B cell (primary cell): ENCODE results near the gene SAPCD2. TPM values are rescaled to one million over a fixed set of nuclear protein-coding genes. Genes with fewer than 3 reads are reported as not detected.

Experiments
- ATAC-seq: fragments of 200-7000 bp; cut with Tn5 transposase; one replicate; pipeline ENCODE4 v1.10.0; 2021; ENCODE audit warnings: low read depth, mild to moderate bottlenecking, moderate number of reproducible peaks, moderate library complexity
- CTCF ChIA-PET: fragments of 350-600 bp; sonication (Branson Sonifier 250); formaldehyde crosslinking; loops from one replicate; lab custom pipeline; 2021; ENCODE audit warnings: antibody characterized with exemption, inconsistent platforms; lab: Charles Lee
- POLR2A ChIA-PET: fragments of 350-600 bp; sonication (Branson Sonifier 250); formaldehyde crosslinking; loops from one replicate; lab custom pipeline; 2021; ENCODE audit warnings: antibody characterized with exemption; lab: Charles Lee
- DNase-seq: peaks from one replicate; pipeline ENCODE4 v3.0.0; 2013
- H2AFZ ChIP-seq: 2 replicates; pipeline ENCODE4 v1.6.1; 2012; ENCODE audit warnings: mild to moderate bottlenecking, low read depth, low read length; ENCODE audit not compliant: insufficient read depth, poor library complexity, severe bottlenecking
- H3K27ac ChIP-seq, 2 donors: 1 replicate in 1 of 2; 2 replicates in 1 of 2; pipeline ENCODE4 v1.5.1; 2012 to 2013; ENCODE audit warnings: low read length in 2 of 2, mild to moderate bottlenecking in 2 of 2, moderate library complexity in 1 of 2
- H3K27me3 ChIP-seq, 4 experiments: fragments of 200-600 bp in 1 of 4; sonication (generic) in 1 of 4; replicated peaks in 1 of 4; 1 replicate in 2 of 4; 2 replicates in 2 of 4; pipeline versions ENCODE4 v1.6.1 to v1.7.0; 2013 to 2016; ENCODE audit warnings: low read length in 3 of 4, mild to moderate bottlenecking in 2 of 4, mixed read lengths in 1 of 4, moderate library complexity in 1 of 4; ENCODE audit not compliant: insufficient read depth in 4 of 4, control insufficient read depth in 3 of 4; ENCODE audit errors: control extremely low read depth in 1 of 4
- H3K36me3 ChIP-seq, 2 experiments: replicated peaks in 1 of 2; 1 replicate in 1 of 2; 2 replicates in 1 of 2; pipeline versions ENCODE4 v1.6.1 to v1.7.1; 2013; ENCODE audit warnings: low read length in 1 of 2; ENCODE audit not compliant: insufficient read depth in 2 of 2, control insufficient read depth in 1 of 2; ENCODE audit errors: control extremely low read depth in 1 of 2, extremely low read depth in 1 of 2
- H3K4me1 ChIP-seq, 2 donors: fragments of 200-600 bp in 1 of 2; sonication (generic) in 1 of 2; 1 replicate in 1 of 2; 2 replicates in 1 of 2; pipeline versions ENCODE4 v1.5.1 to v1.6.1; 2013 to 2017; ENCODE audit warnings: low read length in 2 of 2; ENCODE audit not compliant: control insufficient read depth in 2 of 2, insufficient read depth in 2 of 2
- H3K4me2 ChIP-seq: replicated peaks from 2 replicates; pipeline ENCODE3; 2012; ENCODE audit warnings: mild to moderate bottlenecking, low read depth, low read length; ENCODE audit not compliant: poor library complexity, severe bottlenecking
- H3K4me3 ChIP-seq, 5 experiments: fragments of 200-600 bp in 1 of 5; sonication (generic) in 1 of 5; 1 replicate in 3 of 5; 2 replicates in 2 of 5; pipeline versions ENCODE4 v1.5.1 to v1.7.0; 2011 to 2016; ENCODE audit warnings: low read length in 4 of 5, mild to moderate bottlenecking in 4 of 5, low read depth in 2 of 5, control low read depth in 1 of 5, moderate library complexity in 1 of 5; ENCODE audit not compliant: insufficient read depth in 1 of 5; ENCODE audit errors: control extremely low read depth in 1 of 5, extremely low read depth in 1 of 5
- H3K79me2 ChIP-seq: fragments of 200-600 bp; sonication (generic); one replicate; pipeline ENCODE4 v1.6.0; 2016; ENCODE audit warnings: low read length; ENCODE audit not compliant: control insufficient read depth, insufficient read depth
- H3K9ac ChIP-seq: fragments of 200-600 bp; sonication (generic); 2 replicates; pipeline ENCODE4 v1.6.1; 2017; ENCODE audit warnings: mild to moderate bottlenecking, low read length, moderate library complexity
- H3K9me3 ChIP-seq, 3 donors: one replicate each; pipeline versions ENCODE4 v1.6.1 to v1.7.1; 2013; ENCODE audit warnings: low read length in 2 of 3; ENCODE audit not compliant: control insufficient read depth in 2 of 3, insufficient read depth in 1 of 3; ENCODE audit errors: control extremely low read depth in 1 of 3
- H4K20me1 ChIP-seq: 2 replicates; pipeline ENCODE4 v1.6.0; 2012; ENCODE audit warnings: mild to moderate bottlenecking, low read length; ENCODE audit not compliant: insufficient read depth, control insufficient read depth, poor library complexity, severe bottlenecking
- H3K27ac Mint-ChIP-seq: one replicate; pipeline ENCODE4 v1.8.0; 2021; ENCODE audit warnings: mixed read lengths
- H3K27me3 Mint-ChIP-seq: one replicate; pipeline ENCODE4 v1.8.0; 2021; ENCODE audit warnings: mixed read lengths
- H3K4me1 Mint-ChIP-seq: one replicate; pipeline ENCODE4 v1.8.0; 2021; ENCODE audit warnings: mixed read lengths
- H3K4me3 Mint-ChIP-seq: one replicate; pipeline ENCODE4 v1.8.0; 2021; ENCODE audit warnings: mixed read lengths
- H3K9me3 Mint-ChIP-seq: one replicate; pipeline ENCODE4 v1.8.0; 2022; ENCODE audit warnings: mixed read lengths; ENCODE audit not compliant: insufficient read depth
- EZH2 ChIP-seq: IDR thresholded peaks from 2 replicates; pipeline ENCODE4 v1.6.1; 2012; ENCODE audit warnings: borderline replicate concordance, low read depth, mild to moderate bottlenecking, moderate library complexity, low read length; ENCODE audit not compliant: insufficient read depth, poor library complexity, severe bottlenecking
- whole genome bisulfite sequencing: methylation state at CpG from one replicate; pipeline ENCODE4 v1.1.5; 2013; ENCODE audit warnings: missing lambda C conversion rate; ENCODE audit not compliant: insufficient coverage; 5-methylcytosine and 5-hydroxymethylcytosine counted together
- intact Hi-C: fragments of 100-400 bp; cut with micrococcal nuclease; formaldehyde crosslinking; loops from one replicate; pipeline ENCODE4 v1.10.0; 2022
- polyA plus RNA-seq: library from polyadenylated mRNA; depleted of rRNA; stranded (reverse); fragments of >200 nt; gene quantifications from 2 replicates; pipeline ENCODE4 v1.2.3, GENCODE V29; 2012
- total RNA-seq, 2 donors: library from RNA; stranded (reverse); fragments of 120-200 nt in 1 of 2; gene quantifications; 1 replicate in 1 of 2; 2 replicates in 1 of 2; pipeline versions ENCODE4 v1.2.3 to v1.2.4, GENCODE V29; 2013 to 2022
- TF ChIP-seq, protein P1 (sequence below): fragments of 200-600 bp; IDR thresholded peaks from one replicate; pipeline ENCODE4 v1.8.0; 2022; ENCODE audit warnings: antibody characterized with exemption, mild to moderate bottlenecking

The SAPCD2 gene
- total and polyA plus RNA-seq, 2 donors (not counting 1 experiment from before 2014, with no cell fraction given), result 0.39 to 0.69 TPM

DNA sequence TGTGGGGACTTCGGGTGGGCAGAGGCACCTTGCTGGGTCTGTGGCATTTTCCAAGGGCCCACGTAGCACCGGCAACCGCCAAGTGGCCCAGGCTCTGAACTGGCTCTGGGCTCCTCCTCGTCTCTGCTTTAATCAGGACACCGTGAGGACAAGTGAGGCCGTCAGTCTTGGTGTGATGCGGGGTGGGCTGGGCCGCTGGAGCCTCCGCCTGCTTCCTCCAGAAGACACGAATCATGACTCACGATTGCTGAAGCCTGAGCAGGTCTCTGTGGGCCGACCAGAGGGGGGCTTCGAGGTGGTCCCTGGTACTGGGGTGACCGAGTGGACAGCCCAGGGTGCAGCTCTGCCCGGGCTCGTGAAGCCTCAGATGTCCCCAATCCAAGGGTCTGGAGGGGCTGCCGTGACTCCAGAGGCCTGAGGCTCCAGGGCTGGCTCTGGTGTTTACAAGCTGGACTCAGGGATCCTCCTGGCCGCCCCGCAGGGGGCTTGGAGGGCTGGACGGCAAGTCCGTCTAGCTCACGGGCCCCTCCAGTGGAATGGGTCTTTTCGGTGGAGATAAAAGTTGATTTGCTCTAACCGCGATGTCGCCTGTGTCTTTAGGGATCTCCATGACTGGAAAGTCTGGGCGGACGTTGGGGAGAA lies 38.4 kb upstream of the SAPCD2 start:
- ATAC-seq, result no peak
- Histone ChIP-seq H4K20me1 (peaks cover 17% of the 10 kb centered on the region), H3K4me2 (no peak overlapping the region), H3K9me3 (no peaks in the 10 kb centered on the region), H3K79me2 (peaks cover 17% of the 10 kb centered on the region), H2AFZ (no peak overlapping the region), H3K27ac (no peak overlapping the region), H3K9ac (no peak overlapping the region), H3K27me3 (no peaks in the 10 kb centered on the region), H3K36me3 (peaks cover 0 to 80% of the 10 kb centered on the region in 2 experiments), H3K4me3 (no peak overlapping the region), H3K4me1 (peaks cover 3 to 9% of the 10 kb centered on the region in 2 donors)
- Mint-ChIP-seq H3K27me3 (no peaks in the 10 kb centered on the region), H3K27ac (no peak overlapping the region), H3K4me1 (peaks cover 10% of the 10 kb centered on the region), H3K9me3 (no peaks in the 10 kb centered on the region), H3K4me3 (no peak overlapping the region)
- no peak for TF ChIP-seq EZH2
- TF ChIP-seq, protein P1, sequence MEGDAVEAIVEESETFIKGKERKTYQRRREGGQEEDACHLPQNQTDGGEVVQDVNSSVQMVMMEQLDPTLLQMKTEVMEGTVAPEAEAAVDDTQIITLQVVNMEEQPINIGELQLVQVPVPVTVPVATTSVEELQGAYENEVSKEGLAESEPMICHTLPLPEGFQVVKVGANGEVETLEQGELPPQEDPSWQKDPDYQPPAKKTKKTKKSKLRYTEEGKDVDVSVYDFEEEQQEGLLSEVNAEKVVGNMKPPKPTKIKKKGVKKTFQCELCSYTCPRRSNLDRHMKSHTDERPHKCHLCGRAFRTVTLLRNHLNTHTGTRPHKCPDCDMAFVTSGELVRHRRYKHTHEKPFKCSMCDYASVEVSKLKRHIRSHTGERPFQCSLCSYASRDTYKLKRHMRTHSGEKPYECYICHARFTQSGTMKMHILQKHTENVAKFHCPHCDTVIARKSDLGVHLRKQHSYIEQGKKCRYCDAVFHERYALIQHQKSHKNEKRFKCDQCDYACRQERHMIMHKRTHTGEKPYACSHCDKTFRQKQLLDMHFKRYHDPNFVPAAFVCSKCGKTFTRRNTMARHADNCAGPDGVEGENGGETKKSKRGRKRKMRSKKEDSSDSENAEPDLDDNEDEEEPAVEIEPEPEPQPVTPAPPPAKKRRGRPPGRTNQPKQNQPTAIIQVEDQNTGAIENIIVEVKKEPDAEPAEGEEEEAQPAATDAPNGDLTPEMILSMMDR, result no peak
- intact Hi-C loops, result no loop called here
- ChIA-PET POLR2A (interaction anchor here (1.0 kb wide), 1 partner anchor 21 kb away, joined by 3 read pairs; no protein-coding TSS in a partner anchor), CTCF (no interaction called here)
- DNase-seq, result no peak
- 91% methylated on average over 29 of the region's 29 CpGs for WGBS

DNA sequence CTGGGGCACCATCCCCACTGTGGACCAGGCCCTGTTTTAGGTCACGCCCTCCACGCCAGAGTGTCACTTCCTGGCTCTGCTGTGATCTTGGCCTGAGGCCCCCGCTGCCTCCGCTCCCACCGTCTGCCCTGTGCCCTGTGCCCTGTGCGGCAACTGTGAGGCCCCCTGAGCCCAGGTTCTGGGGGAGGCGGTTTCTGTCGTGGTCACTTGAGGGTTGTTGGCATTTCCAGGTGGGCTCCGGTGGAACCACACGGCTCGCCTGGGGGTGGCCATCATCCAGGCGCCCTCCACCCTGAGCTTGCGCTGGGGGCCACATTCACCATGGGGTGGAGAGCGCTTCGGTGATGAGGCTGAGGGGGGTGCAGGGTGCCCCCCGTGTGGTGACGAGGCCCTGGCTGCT lies 37.6 kb upstream of the SAPCD2 start:
- no peaks in the 10 kb centered on the region for H3K27me3 Mint-ChIP-seq
- whole genome bisulfite sequencing, result 97% methylated on average over 14 of the region's 17 CpGs
- H3K4me1 ChIP-seq, result peaks cover 0 to 2% of the 10 kb centered on the region in 2 donors
- no peak overlapping the region for H3K9ac ChIP-seq
- H3K9me3 ChIP-seq, result no peaks in the 10 kb centered on the region
- peaks cover 11% of the 10 kb centered on the region for H4K20me1 ChIP-seq
- H3K27ac ChIP-seq, result no peak overlapping the region
- H3K27ac Mint-ChIP-seq, result no peak overlapping the region
- intact Hi-C loops, result no loop called here
- CTCF ChIA-PET, result no interaction called here
- no peak overlapping the region for H3K4me3 ChIP-seq
- no peaks in the 10 kb centered on the region for H3K9me3 Mint-ChIP-seq
- peaks cover 0 to 87% of the 10 kb centered on the region in 2 experiments for H3K36me3 ChIP-seq
- H3K4me2 ChIP-seq, result no peak overlapping the region
- H3K27me3 ChIP-seq, result no peaks in the 10 kb centered on the region
- DNase-seq (no peak), ATAC-seq (no peak)
- H2AFZ ChIP-seq, result no peak overlapping the region
- TF ChIP-seq, protein P1, result no peak
- no peak for TF ChIP-seq EZH2
- peaks cover 15% of the 10 kb centered on the region for H3K79me2 ChIP-seq
- POLR2A ChIA-PET, result interaction anchor here (1.0 kb wide), 1 partner anchor 22 kb away, joined by 3 read pairs; no protein-coding TSS in a partner anchor
- no peak overlapping the region for H3K4me3 Mint-ChIP-seq
- peaks cover 4% of the 10 kb centered on the region for H3K4me1 Mint-ChIP-seq
